NCI-H2196 (cell line): Measurements from ENCODE around the gene MUC12.
"Not testable (repeated sequence)": the region's sequence is repeated elsewhere in the genome, so short reads cannot be mapped to it uniquely, and the experiment has no call there.

Source experiments
- DNase-seq: peaks from one replicate; lab custom pipeline; 2025; ENCODE audit not compliant: unreplicated experiment; lab: John Stamatoyannopoulos, UW

Gene MUC12

GRCh38 chr7:101060992-101061391 is 91.6 kb downstream of the MUC12 start:
- no peak for DNase-seq

DNA sequence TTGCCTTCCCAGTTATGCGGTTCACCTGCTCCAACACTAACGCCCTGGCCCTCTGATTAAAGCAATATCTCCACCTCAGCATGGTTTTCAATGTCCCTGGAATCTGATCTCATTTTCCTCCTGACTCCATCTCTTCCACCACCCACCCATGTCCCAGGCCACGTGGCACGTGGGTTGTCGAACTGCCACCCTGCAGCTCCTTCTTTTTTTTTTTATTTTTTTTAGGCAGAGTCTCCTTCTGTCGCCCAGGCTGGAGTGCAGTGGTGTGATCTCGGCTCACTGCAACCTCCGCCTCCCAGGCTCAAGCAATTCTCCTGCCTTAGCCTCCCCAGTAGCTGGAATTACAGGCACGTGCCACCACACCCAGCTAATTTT is 94.8 kb downstream of the MUC12 start:
- not testable (repeated sequence) for DNase-seq

GRCh38 chr7:101065162-101065561 is 95.8 kb downstream of the MUC12 start:
- DNase-seq = not testable (repeated sequence)

GRCh38 chr7:101066141-101066832 is 96.9 kb downstream of the MUC12 start:
- no peak for DNase-seq

GRCh38 chr7:101066833-101067177 is 97.4 kb downstream of the MUC12 start:
- no peak for DNase-seq

DNA sequence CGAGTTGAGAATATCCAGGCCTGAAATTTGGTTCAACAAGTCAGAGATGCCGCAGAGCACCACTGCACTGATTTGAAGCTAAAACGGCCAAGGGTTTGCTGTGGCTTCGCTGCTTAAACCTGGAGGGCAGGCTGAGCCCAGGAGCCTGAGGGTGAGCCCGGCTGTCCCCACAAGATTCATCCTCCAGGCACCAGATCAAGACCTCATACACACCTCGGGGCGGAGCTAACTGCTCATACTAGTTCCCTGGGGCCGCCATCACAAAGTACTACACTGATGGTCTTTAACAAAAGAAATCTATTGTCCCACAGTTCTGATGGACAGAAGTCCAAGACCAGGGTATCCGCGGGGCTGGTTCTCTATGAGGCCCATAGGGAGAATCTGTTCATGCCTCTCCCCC is 99.0 kb downstream of the MUC12 start:
- no peak for DNase-seq
